T1000 (cell line): ENCODE data around the gene ADISSP.

Experiments used
- DNase-seq: peaks from one replicate; lab custom pipeline; 2025; ENCODE audit warnings: mixed read lengths; lab: John Stamatoyannopoulos, UW

Gene ADISSP

GRCh38 chr20:3767427-3768341, at the start of gene ADISSP:
Gene ADISSP (minus strand): TSS chr20:3767753. CDS start chr20:3760100, 7,653 bp downstream.
- DNase-seq, result peak; percentile 96

GRCh38 chr20:3815703-3816315, 48.3 kb upstream of the ADISSP start:
- no peak for DNase-seq

GRCh38 chr20:3814928-3815495, 47.5 kb upstream of the ADISSP start:
- no peak for DNase-seq

GRCh38 chr20:3813848-3814581, 46.5 kb upstream of the ADISSP start:
- DNase-seq, result no peak

- no peak for DNase-seq
These were observed 45.7 kb upstream of the ADISSP start for GRCh38 chr20:3812975-3813847.

GRCh38 chr20:3812259-3812681, 44.7 kb upstream of the ADISSP start:
- no peak for DNase-seq

GRCh38 chr20:3811467-3812258, 44.1 kb upstream of the ADISSP start:
- peak; percentile 97 for DNase-seq

- no peak for DNase-seq
These were observed 41.0 kb upstream of the ADISSP start for GRCh38 chr20:3808544-3808943.

GRCh38 chr20:3804781-3805180, 37.2 kb upstream of the ADISSP start:
- no peak for DNase-seq

- no peak for DNase-seq
These were observed 36.8 kb upstream of the ADISSP start for GRCh38 chr20:3804254-3804751.

GRCh38 chr20:3803854-3804253, 36.3 kb upstream of the ADISSP start:
- no peak for DNase-seq

GRCh38 chr20:3803289-3803688, 35.7 kb upstream of the ADISSP start:
- DNase-seq, result no peak

- DNase-seq, result no peak
These were observed 35.1 kb upstream of the ADISSP start for GRCh38 chr20:3802524-3803239.

- DNase-seq, result no peak
These were observed 34.3 kb upstream of the ADISSP start for GRCh38 chr20:3801846-3802245.

- DNase-seq, result no peak
These were observed 33.7 kb upstream of the ADISSP start for GRCh38 chr20:3801299-3801698.

GRCh38 chr20:3800878-3801260, 33.3 kb upstream of the ADISSP start:
- DNase-seq, result no peak

- DNase-seq, result no peak
These were observed 32.8 kb upstream of the ADISSP start for GRCh38 chr20:3800256-3800877.

- no peak for DNase-seq
These were observed 31.3 kb upstream of the ADISSP start for GRCh38 chr20:3798908-3799248.

GRCh38 chr20:3798373-3798768, 30.8 kb upstream of the ADISSP start:
- no peak for DNase-seq
